SK-MEL-5 (cell line): ENCODE data around the gene OPN1LW. TPM values are rescaled to one million over a fixed set of nuclear protein-coding genes. Genes with fewer than 3 reads are reported as not detected.
"Not testable (repeated sequence)": the region's sequence is repeated elsewhere in the genome, so short reads cannot be mapped to it uniquely, and the experiment has no call there.

Source experiments
- DNase-seq: peaks from one replicate; pipeline ENCODE4 v3.0.0-alpha.2; 2016; ENCODE audit warnings: low read depth, low spot score
- in situ Hi-C: cut with HindIII; loops from 2 replicates; pipeline ENCODE4 v1.10.0; 2016; ENCODE audit warnings: low sequenced_read_pairs, high pct_unique_total_duplicates, low pct_unique_long_range_greater_than_20kb
- total RNA-seq: library from RNA; depleted of rRNA; stranded (reverse); fragments of >200 nt; shearing (Covaris generic); gene quantifications from 2 replicates; pipeline ENCODE4 v1.2.3, GENCODE V29; 2014; rRNA removed

OPN1LW gene
- total RNA-seq, 1 experiment from 2014 or later, result not detected

- DNase-seq, in situ Hi-C loops: not testable (repeated sequence)
Measured at GRCh38 chrX:154174356-154174755, 30.3 kb downstream of the OPN1LW start.

GRCh38 chrX:154182296-154182695 lies 38.3 kb downstream of the OPN1LW start, which contains the start of gene OPN1MW:
Gene OPN1MW (plus strand): TSS chrX:154182596. CDS start chrX:154182678, 82 bp downstream.
- in situ Hi-C loops, result not testable (repeated sequence)

GRCh38 chrX:154183794-154184193 lies 39.8 kb downstream of the OPN1LW start:
- DNase-seq, in situ Hi-C loops: not testable (repeated sequence)

More at GRCh38 chrX:154182296-154182695, 38.3 kb downstream of the OPN1LW start, which contains the start of gene OPN1MW:
- not testable (repeated sequence) for DNase-seq

- in situ Hi-C loops, DNase-seq: not testable (repeated sequence)
Measured at GRCh38 chrX:154192846-154193245, 48.8 kb downstream of the OPN1LW start.

GRCh38 chrX:154194316-154194715 lies 50.3 kb downstream of the OPN1LW start:
- in situ Hi-C loops, result not testable (repeated sequence)

GRCh38 chrX:154196466-154196865 lies 52.4 kb downstream of the OPN1LW start:
- in situ Hi-C loops, DNase-seq: not testable (repeated sequence)

More at GRCh38 chrX:154194316-154194715, 50.3 kb downstream of the OPN1LW start:
- DNase-seq, result not testable (repeated sequence)

Other genes starting within 250 kb of the OPN1LW start
- gene AVPR2, start 239.6 kb upstream of the OPN1LW start, total RNA-seq, result 0.26 and 0.27 TPM in 2 replicates
- gene ARHGAP4, start 218.0 kb upstream of the OPN1LW start, total RNA-seq, result 15.0 and 17.5 TPM in 2 replicates
- gene NAA10, start 209.2 kb upstream of the OPN1LW start, total RNA-seq, result 85.7 and 96.4 TPM in 2 replicates
- 12.3 and 13.4 TPM in 2 replicates for gene RENBP, start 199.6 kb upstream of the OPN1LW start, total RNA-seq
- gene HCFC1, start 172.4 kb upstream of the OPN1LW start, total RNA-seq, result 22.6 and 23.3 TPM in 2 replicates
- 5.8 and 7.6 TPM in 2 replicates for gene TMEM187, start 171.5 kb upstream of the OPN1LW start, total RNA-seq
- gene IRAK1, start 124.3 kb upstream of the OPN1LW start, total RNA-seq, result 45.1 and 52.6 TPM in 2 replicates
- gene MECP2, start 46.5 kb upstream of the OPN1LW start, total RNA-seq, result 57.0 and 65.5 TPM in 2 replicates
- not detected in 2 replicates for gene OPN1MW, start 38.4 kb downstream of the OPN1LW start, total RNA-seq
- not detected in 2 replicates for gene OPN1MW2, start 75.5 kb downstream of the OPN1LW start, total RNA-seq
- gene OPN1MW3, start 113.3 kb downstream of the OPN1LW start, total RNA-seq, result not detected in 2 replicates
- gene TEX28, start 150.9 kb downstream of the OPN1LW start, total RNA-seq, result not detected in 2 replicates
- 0.42 TPM in 1 of 2 replicates, not detected in the other for gene TKTL1, start 151.6 kb downstream of the OPN1LW start, total RNA-seq
- 108 and 138 TPM in 2 replicates for gene FLNA, start 230.4 kb downstream of the OPN1LW start, total RNA-seq
- 15.4 and 21.3 TPM in 2 replicates for gene EMD, start 235.1 kb downstream of the OPN1LW start, total RNA-seq